HEK293 (cell line): Measurements from ENCODE around the gene TNNC1.

Source experiments
- CTCF ChIA-PET: fragments of 350-600 bp; formaldehyde crosslinking; extraction: SDS; loops from one replicate; lab custom pipeline; 2021; ENCODE audit warnings: antibody characterized with exemption; lab: Yijun Ruan, JAX
- POLR2A ChIA-PET: fragments of 300-600 bp; formaldehyde crosslinking; extraction: SDS; loops from one replicate; lab custom pipeline; 2020; ENCODE audit warnings: antibody characterized with exemption, inconsistent platforms; lab: Yijun Ruan, JAX
- H3K27ac ChIP-seq: fragments of 200-500 bp; sonication (Bioruptor generic); 2 replicates; pipeline ENCODE4 v1.5.1; 2014; ENCODE audit warnings: low read depth, low read length, control low read depth, inconsistent platforms; ENCODE audit errors: extremely low read depth
- H3K36me3 ChIP-seq, 2 experiments: fragments of 200-500 bp in 1 of 2; sonication (Bioruptor generic) in 1 of 2; 1 replicate in 1 of 2; 2 replicates in 1 of 2; pipeline ENCODE4 v1.5.1; 2014 to 2017; ENCODE audit warnings: inconsistent platforms in 2 of 2, low read length in 2 of 2; ENCODE audit not compliant: control insufficient read depth in 2 of 2, insufficient read depth in 1 of 2
- H3K4me1 ChIP-seq: fragments of 200-500 bp; sonication (Bioruptor generic); 2 replicates; pipeline ENCODE4 v1.5.1; 2014; ENCODE audit warnings: mild to moderate bottlenecking, low read length, inconsistent platforms; ENCODE audit not compliant: control insufficient read depth, insufficient read depth
- H3K4me3 ChIP-seq: 2 replicates; pipeline ENCODE4 v1.5.1; 2011; ENCODE audit warnings: low read depth, mild to moderate bottlenecking, control low read depth, low read length, moderate library complexity
- H3K9me3 ChIP-seq: fragments of 200-500 bp; sonication (Bioruptor generic); 2 replicates; pipeline ENCODE4 v1.5.1; 2014; ENCODE audit warnings: low read depth, low read length, inconsistent platforms; ENCODE audit not compliant: control insufficient read depth, insufficient read depth
- EGR2 ChIP-seq: fragments of 450-650 bp; formaldehyde crosslinking; IDR thresholded peaks from 2 replicates; pipeline ENCODE4 v1.5.1; 2016; ENCODE audit warnings: low read depth, missing biosample characterization, missing genetic modification characterization
- HOXA7 ChIP-seq: sonication (generic); formaldehyde crosslinking; IDR thresholded peaks from 2 replicates; pipeline ENCODE4 v1.8.1; 2022; ENCODE audit warnings: missing genetic modification reagents, borderline replicate concordance
- KLF1 ChIP-seq: fragments of 450-650 bp; formaldehyde crosslinking; IDR thresholded peaks from 2 replicates; pipeline ENCODE4 v1.5.1; 2016; ENCODE audit warnings: missing biosample characterization, missing genetic modification characterization
- PATZ1 ChIP-seq: fragments of 450-650 bp; formaldehyde crosslinking; IDR thresholded peaks from 2 replicates; pipeline ENCODE4 v1.5.1; 2016; ENCODE audit warnings: missing biosample characterization, missing genetic modification characterization
- PRDM2 ChIP-seq: fragments of 450-650 bp; formaldehyde crosslinking; IDR thresholded peaks from 2 replicates; pipeline ENCODE4 v1.5.1; 2016; ENCODE audit warnings: missing biosample characterization, missing genetic modification characterization, borderline replicate concordance
- ZBTB10 ChIP-seq: fragments of 450-650 bp; formaldehyde crosslinking; IDR thresholded peaks from 2 replicates; pipeline ENCODE4 v1.5.1; 2016; ENCODE audit warnings: missing biosample characterization, missing genetic modification characterization
- ZNF138 ChIP-seq: fragments of 450-650 bp; formaldehyde crosslinking; IDR thresholded peaks from 2 replicates; pipeline ENCODE4 v1.5.1; 2016; ENCODE audit warnings: missing biosample characterization, missing genetic modification characterization, borderline replicate concordance
- ZNF140 ChIP-seq: fragments of 450-650 bp; formaldehyde crosslinking; IDR thresholded peaks from 2 replicates; pipeline ENCODE4 v1.5.1; 2016; ENCODE audit warnings: missing biosample characterization, missing genetic modification characterization
- ZNF18 ChIP-seq: fragments of 450-650 bp; formaldehyde crosslinking; IDR thresholded peaks from 2 replicates; pipeline ENCODE4 v1.5.1; 2016; ENCODE audit warnings: missing biosample characterization, missing genetic modification characterization
- ZNF214 ChIP-seq: fragments of 450-650 bp; formaldehyde crosslinking; IDR thresholded peaks from 2 replicates; pipeline ENCODE4 v1.5.1; 2017; ENCODE audit warnings: missing biosample characterization, mild to moderate bottlenecking, missing genetic modification characterization, borderline replicate concordance
- ZNF280D ChIP-seq: fragments of 450-650 bp; formaldehyde crosslinking; IDR thresholded peaks from 2 replicates; pipeline ENCODE4 v1.5.1; 2016; ENCODE audit warnings: missing biosample characterization, missing genetic modification characterization
- ZNF37A ChIP-seq: fragments of 450-650 bp; IDR thresholded peaks from 2 replicates; pipeline ENCODE4 v1.5.1; 2018; ENCODE audit warnings: missing biosample characterization, missing genetic modification characterization
- ZNF529 ChIP-seq: fragments of 450-650 bp; formaldehyde crosslinking; IDR thresholded peaks from 2 replicates; pipeline ENCODE4 v1.5.1; 2017; ENCODE audit warnings: missing genetic modification characterization, missing biosample characterization; ENCODE audit not compliant: insufficient replicate concordance
- ZNF548 ChIP-seq: fragments of 450-650 bp; formaldehyde crosslinking; IDR thresholded peaks from 2 replicates; pipeline ENCODE4 v1.5.1; 2016; ENCODE audit warnings: missing biosample characterization, missing genetic modification characterization
- ZNF561 ChIP-seq: fragments of 450-650 bp; IDR thresholded peaks from 2 replicates; pipeline ENCODE4 v1.5.1; 2018; ENCODE audit warnings: missing biosample characterization, missing genetic modification characterization, borderline replicate concordance
- ZNF585B ChIP-seq: fragments of 450-650 bp; formaldehyde crosslinking; IDR thresholded peaks from 2 replicates; pipeline ENCODE4 v1.5.1; 2016; ENCODE audit warnings: missing biosample characterization, missing genetic modification characterization
- ZNF626 ChIP-seq: fragments of 450-650 bp; sonication (Bioruptor Pico); formaldehyde crosslinking; IDR thresholded peaks from 2 replicates; pipeline ENCODE4 v1.5.1; 2018; ENCODE audit warnings: missing biosample characterization, missing genetic modification characterization, inconsistent platforms

Gene TNNC1

GRCh38 chr3:52468336-52468735, 14.5 kb upstream of the TNNC1 start:
- no peaks in the 10 kb centered on the region for H3K9me3 ChIP-seq
- H3K4me3 ChIP-seq: no peak overlapping the region
- H3K4me1 ChIP-seq: no peaks in the 10 kb centered on the region
- H3K36me3 ChIP-seq: peaks cover 4 to 92% of the 10 kb centered on the region in 2 experiments; a peak in 2 of 3 replicates
- H3K27ac ChIP-seq: no peak overlapping the region
- TF ChIP-seq EGR2 (tag by site-specific recombination) (no peak), ZNF140 (tag by site-specific recombination) (no peak)
- ChIA-PET POLR2A (no interaction called here), CTCF (no interaction called here)

- Histone ChIP-seq H3K27ac (no peak overlapping the region), H3K4me1 (no peaks in the 10 kb centered on the region), H3K4me3 (no peak overlapping the region), H3K9me3 (no peaks in the 10 kb centered on the region), H3K36me3 (peaks cover 22 to 96% of the 10 kb centered on the region in 2 experiments; a peak in 2 of 3 replicates)
- CTCF ChIA-PET: interaction anchor here (0.9 kb wide), 1 partner anchor 337 kb away, joined by 6 read pairs; no protein-coding TSS in a partner anchor
- POLR2A ChIA-PET: no interaction called here
- TF ChIP-seq PATZ1 (tag by site-specific recombination): no peak
- no peak for TF ChIP-seq KLF1
- TF ChIP-seq ZNF548 (tag by site-specific recombination): no peak
- no peak for TF ChIP-seq ZNF529
- TF ChIP-seq ZNF138: no peak
- TF ChIP-seq PRDM2 (tag by site-specific recombination): no peak
- TF ChIP-seq ZNF214 (tag by site-specific recombination): no peak
- no peak for TF ChIP-seq ZNF561
- TF ChIP-seq ZBTB10 (tag by site-specific recombination): no peak
- TF ChIP-seq ZNF280D (tag by site-specific recombination): no peak
- TF ChIP-seq HOXA7 (CRISPR knock-in tag): no peak
- no peak for TF ChIP-seq ZNF37A (tag by site-specific recombination)
- no peak for TF ChIP-seq ZNF18 (tag by site-specific recombination)
- no peak for TF ChIP-seq ZNF585B
- no peak for TF ChIP-seq ZNF626 (tag by site-specific recombination)
Measured at GRCh38 chr3:52463416-52463815, 9.6 kb upstream of the TNNC1 start.
